Measurements from ENCODE around the gene CCL28. TPM values are rescaled to one million over a fixed set of nuclear protein-coding genes. Genes with fewer than 3 reads are reported as not detected.

CCL28 gene
- total RNA-seq, 1 experiment from 2014 or later = not detected

DNA sequence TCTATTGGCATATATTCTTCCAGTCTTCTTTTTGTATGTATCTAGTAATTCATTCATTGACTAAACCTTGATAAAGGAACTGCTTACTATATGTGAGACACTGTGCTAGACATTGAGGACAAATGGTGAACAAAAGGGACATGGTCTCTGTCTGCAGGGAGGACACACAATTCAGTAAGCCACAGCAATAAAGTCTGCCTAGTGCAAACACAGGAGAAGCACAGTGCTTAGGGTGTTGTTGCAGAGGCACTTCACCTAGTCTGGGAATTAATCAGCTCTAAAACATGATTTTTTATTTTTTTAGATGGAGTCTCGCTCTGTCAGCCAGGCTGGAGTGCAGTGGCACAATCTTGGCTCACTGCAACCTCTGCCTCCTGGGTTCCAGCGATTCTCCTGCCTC, 6.4 kb upstream of the CCL28 start:
- Histone ChIP-seq H4K20me1 (ENCODE audit: control insufficient read depth, insufficient read depth, insufficient read length) (no peaks in the 10 kb centered on the region), H2BK5ac (ENCODE audit: insufficient read length, low read length) (no peak overlapping the region), H3K27ac (ENCODE audit: insufficient read length, low read depth, low read length) (no peak overlapping the region), H2BK120ac (ENCODE audit: low read depth, low read length, poor library complexity, severe bottlenecking) (no peak overlapping the region), H2BK15ac (ENCODE audit: low read depth, low read length) (no peak overlapping the region), H3K79me2 (ENCODE audit: insufficient read depth, low read length) (no peaks in the 10 kb centered on the region), H3K9ac (ENCODE audit: extremely low read depth, insufficient read length, low read length) (no peak overlapping the region), H3K4me1 (ENCODE audit: insufficient read depth, low read length) (no peaks in the 10 kb centered on the region; the same call in 1 of the 2 replicates), H3K18ac (ENCODE audit: insufficient read length, low read depth, low read length) (no peak overlapping the region), H3K23me2 (ENCODE audit: insufficient read length, low read depth, low read length, poor library complexity, severe bottlenecking) (no peaks in the 10 kb centered on the region), H3K23ac (ENCODE audit: insufficient read length, low read depth, low read length) (no peak overlapping the region), H3K56ac (ENCODE audit: insufficient read length, low read depth, low read length) (no peak overlapping the region), H4K91ac (ENCODE audit: insufficient read length, low read depth, low read length) (no peak overlapping the region), H3T11ph (ENCODE audit: low read length) (no peak overlapping the region), H3K9me3 (ENCODE audit: control insufficient read depth, low read depth, low read length) (no peaks in the 10 kb centered on the region), H2AFZ (ENCODE audit: low read length) (no peak overlapping the region), H3K27me3 (ENCODE audit: insufficient read depth, low read length) (no peaks in the 10 kb centered on the region), H3K79me1 (ENCODE audit: insufficient read depth, low read depth, low read length, poor library complexity, severe bottlenecking) (no peaks in the 10 kb centered on the region), H4K8ac (replicated peaks; ENCODE audit: insufficient read length, low read depth, low read length) (no peak overlapping the region), H2BK20ac (ENCODE audit: low read depth, low read length, poor library complexity, severe bottlenecking) (no peak overlapping the region), H2AK5ac (ENCODE audit: insufficient read length, low read length) (no peak overlapping the region), H2BK12ac (ENCODE audit: insufficient read length, low read depth, low read length) (no peak overlapping the region), H4K5ac (ENCODE audit: insufficient read length, low read depth, low read length) (no peak overlapping the region), H3K4me2 (ENCODE audit: insufficient read depth, insufficient read length, low read length) (no peak overlapping the region), H3K14ac (ENCODE audit: insufficient read depth, low read length) (no peak overlapping the region), H3K4ac (ENCODE audit: low read depth, low read length) (no peak overlapping the region)
- Mint-ChIP-seq H3K4me1 (peaks cover 8 to 9% of the 10 kb centered on the region in 2 experiments), H3K27ac (no peak overlapping the region), H3K27me3 (ENCODE audit: low read depth) (0 out of 2 replicates have a peak, but pooled peaks cover 3% of the 10 kb centered on the region), H3K36me3 (ENCODE audit: insufficient read depth in 1 of 3, low read depth in 3 of 3) (no peaks in the 10 kb centered on the region; a peak in 1 of 7 replicates), H3K9me3 (no peaks in the 10 kb centered on the region), H3K4me3 (no peak overlapping the region)
- no CpG with 5 or more reads among the region's 2 CpGs for WGBS (ENCODE audit: extremely low coverage, insufficient read length, low lambda C conversion rate)
- DNase-seq = no peak
- TF ChIP-seq, protein P1, sequence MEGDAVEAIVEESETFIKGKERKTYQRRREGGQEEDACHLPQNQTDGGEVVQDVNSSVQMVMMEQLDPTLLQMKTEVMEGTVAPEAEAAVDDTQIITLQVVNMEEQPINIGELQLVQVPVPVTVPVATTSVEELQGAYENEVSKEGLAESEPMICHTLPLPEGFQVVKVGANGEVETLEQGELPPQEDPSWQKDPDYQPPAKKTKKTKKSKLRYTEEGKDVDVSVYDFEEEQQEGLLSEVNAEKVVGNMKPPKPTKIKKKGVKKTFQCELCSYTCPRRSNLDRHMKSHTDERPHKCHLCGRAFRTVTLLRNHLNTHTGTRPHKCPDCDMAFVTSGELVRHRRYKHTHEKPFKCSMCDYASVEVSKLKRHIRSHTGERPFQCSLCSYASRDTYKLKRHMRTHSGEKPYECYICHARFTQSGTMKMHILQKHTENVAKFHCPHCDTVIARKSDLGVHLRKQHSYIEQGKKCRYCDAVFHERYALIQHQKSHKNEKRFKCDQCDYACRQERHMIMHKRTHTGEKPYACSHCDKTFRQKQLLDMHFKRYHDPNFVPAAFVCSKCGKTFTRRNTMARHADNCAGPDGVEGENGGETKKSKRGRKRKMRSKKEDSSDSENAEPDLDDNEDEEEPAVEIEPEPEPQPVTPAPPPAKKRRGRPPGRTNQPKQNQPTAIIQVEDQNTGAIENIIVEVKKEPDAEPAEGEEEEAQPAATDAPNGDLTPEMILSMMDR (conservative IDR thresholded peaks at IDR 0.05) = no peak

Measured in H9 (cell line).